Nephron (organoid): Measurements from ENCODE around the gene ARL10.

Source experiments
- H3K27ac Mint-ChIP-seq, 3 experiments: 2 replicates each; pipeline ENCODE4 v1.8.0; 2020; ENCODE audit warnings: mixed read lengths in 3 of 3, mild to moderate bottlenecking in 2 of 3, moderate library complexity in 1 of 3
- H3K27me3 Mint-ChIP-seq: 2 replicates; pipeline ENCODE4 v1.8.0; 2021; ENCODE audit warnings: low read depth, mild to moderate bottlenecking, moderate library complexity, mixed read lengths
- H3K36me3 Mint-ChIP-seq: 2 replicates; pipeline ENCODE4 v1.8.0; 2020; ENCODE audit warnings: low read depth, mixed read lengths
- H3K4me1 Mint-ChIP-seq: 2 replicates; pipeline ENCODE4 v1.8.0; 2020; ENCODE audit warnings: mixed read lengths
- H3K4me3 Mint-ChIP-seq, 3 experiments: 2 replicates each; pipeline ENCODE4 v1.8.0; 2020; ENCODE audit warnings: mild to moderate bottlenecking in 3 of 3, mixed read lengths in 3 of 3, moderate library complexity in 2 of 3
- H3K9me3 Mint-ChIP-seq: 2 replicates; pipeline ENCODE4 v1.8.0; 2020; ENCODE audit warnings: mixed read lengths
- CTCF ChIP-seq, 3 experiments: fragments of 200-600 bp; sonication (generic); IDR thresholded peaks; one replicate each; pipeline ENCODE4 v1.5.0; 2021; ENCODE audit warnings: antibody characterized with exemption in 3 of 3; ENCODE audit not compliant: unreplicated experiment in 3 of 3

Gene ARL10

DNA sequence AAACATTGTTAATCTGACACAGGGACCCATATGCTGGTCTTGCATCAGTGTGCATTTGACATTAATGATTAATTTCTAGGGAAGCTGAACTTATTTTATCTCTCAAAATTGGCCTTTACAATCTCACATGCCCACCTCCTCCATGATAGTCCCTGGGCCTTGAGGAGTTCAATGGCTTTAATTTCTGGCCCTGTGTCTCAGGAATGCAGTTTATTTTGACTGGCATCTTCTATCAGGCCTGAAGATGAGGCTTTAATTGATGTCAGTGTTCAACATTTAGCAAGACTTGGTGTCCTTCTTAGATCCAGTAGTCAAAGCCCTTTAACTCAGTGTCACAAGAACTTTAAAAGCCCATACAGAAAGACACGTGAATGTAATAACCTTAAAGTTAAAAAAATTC is 61.6 kb downstream of the ARL10 start:
- Mint-ChIP-seq H3K27ac (no peak overlapping the region), H3K4me1 (no peaks in the 10 kb centered on the region), H3K36me3 (no peaks in the 10 kb centered on the region), H3K9me3 (peaks cover 6% of the 10 kb centered on the region), H3K27me3 (peaks cover 6% of the 10 kb centered on the region), H3K4me3 (no peak overlapping the region)
- no peak for TF ChIP-seq CTCF (IDR thresholded peaks at IDR 0.05; ENCODE audit: unreplicated experiment in 3 of 3)

DNA sequence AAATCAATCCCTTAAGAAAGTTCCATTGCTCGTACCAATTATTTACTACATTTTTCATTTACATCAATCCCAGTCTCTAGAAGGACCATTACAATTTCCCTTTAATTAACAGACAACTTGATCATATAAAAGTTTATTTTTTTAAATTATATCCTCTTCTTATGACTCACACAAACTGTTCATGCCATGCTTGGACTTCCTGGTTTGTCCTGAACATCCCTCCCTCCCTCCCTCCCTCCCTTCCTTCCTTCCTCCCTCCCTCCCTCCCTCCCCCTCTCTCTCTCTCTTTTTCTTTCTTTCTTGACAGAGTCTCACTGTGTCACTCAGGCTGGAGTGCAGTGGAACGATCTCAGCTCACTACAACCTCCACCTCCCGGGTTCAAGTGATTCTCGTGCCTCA is 62.7 kb downstream of the ARL10 start:
- peaks cover 3% of the 10 kb centered on the region for H3K36me3 Mint-ChIP-seq
- peaks cover 4% of the 10 kb centered on the region for H3K27me3 Mint-ChIP-seq
- H3K27ac Mint-ChIP-seq, result no peak overlapping the region
- TF ChIP-seq CTCF (IDR thresholded peaks at IDR 0.05; ENCODE audit: unreplicated experiment in 3 of 3), result no peak
- no peaks in the 10 kb centered on the region for H3K4me1 Mint-ChIP-seq
- H3K4me3 Mint-ChIP-seq, result no peak overlapping the region
- H3K9me3 Mint-ChIP-seq, result peaks cover 7% of the 10 kb centered on the region

GRCh38 chr5:176429972-176430371 is 64.7 kb downstream of the ARL10 start:
- peaks cover 3% of the 10 kb centered on the region for H3K36me3 Mint-ChIP-seq
- no peaks in the 10 kb centered on the region for H3K4me1 Mint-ChIP-seq
- TF ChIP-seq CTCF (IDR thresholded peaks at IDR 0.05; ENCODE audit: unreplicated experiment in 3 of 3), result no peak
- H3K9me3 Mint-ChIP-seq, result peaks cover 7% of the 10 kb centered on the region
- peaks cover 4% of the 10 kb centered on the region for H3K27me3 Mint-ChIP-seq
- no peak overlapping the region for H3K4me3 Mint-ChIP-seq
- H3K27ac Mint-ChIP-seq, result no peak overlapping the region
